Lower lobe of right lung (tissue), 2 donors: ENCODE data around the gene NTSR1. TPM values are rescaled to one million over a fixed set of nuclear protein-coding genes. Genes with fewer than 3 reads are reported as not detected.

ENCODE experiments used
- ATAC-seq, 2 donors: fragments of 200-7000 bp; cut with Tn5 transposase; one replicate each; pipeline ENCODE4 v1.9.1; 2020 to 2022; ENCODE audit warnings: mild to moderate bottlenecking in 2 of 2, moderate library complexity in 2 of 2
- DNase-seq: peaks from one replicate; pipeline ENCODE4 v3.0.0-alpha.2; 2020
- H3K27ac ChIP-seq: fragments of 200-600 bp; one replicate; pipeline ENCODE4 v1.8.0; 2022
- H3K27me3 ChIP-seq: fragments of 200-600 bp; one replicate; pipeline ENCODE4 v1.8.0; 2022; ENCODE audit warnings: low read depth
- H3K36me3 ChIP-seq: fragments of 200-600 bp; one replicate; pipeline ENCODE4 v1.8.0; 2022; ENCODE audit warnings: mild to moderate bottlenecking
- H3K4me1 ChIP-seq: fragments of 200-600 bp; one replicate; pipeline ENCODE4 v1.8.0; 2022
- H3K4me3 ChIP-seq: fragments of 200-600 bp; one replicate; pipeline ENCODE4 v1.8.0; 2022; ENCODE audit warnings: mild to moderate bottlenecking
- H3K9me3 ChIP-seq: fragments of 200-600 bp; one replicate; pipeline ENCODE4 v1.8.0; 2022
- CTCF ChIP-seq: fragments of 200-600 bp; IDR thresholded peaks from one replicate; pipeline ENCODE4 v1.8.0; 2022; ENCODE audit warnings: antibody characterized with exemption, mild to moderate bottlenecking
- intact Hi-C: fragments of 100-400 bp; cut with DNase I; formaldehyde crosslinking; loops from one replicate; pipeline ENCODE4 v1.11.0; 2022
- total RNA-seq: library from RNA; stranded (reverse); fragmentation: NEBNext Ultra II Directional; extraction: Animal tissue kit (Norgen Biotek cat#: 25700); gene quantifications from one replicate; pipeline ENCODE4 v1.2.1, GENCODE V29; 2021
- donor health status: DM: no; HTN: yes; CAD: no; lungs with severe emphysema.

NTSR1 gene
- total RNA-seq, 1 donor from 2014 or later: not detected

DNA sequence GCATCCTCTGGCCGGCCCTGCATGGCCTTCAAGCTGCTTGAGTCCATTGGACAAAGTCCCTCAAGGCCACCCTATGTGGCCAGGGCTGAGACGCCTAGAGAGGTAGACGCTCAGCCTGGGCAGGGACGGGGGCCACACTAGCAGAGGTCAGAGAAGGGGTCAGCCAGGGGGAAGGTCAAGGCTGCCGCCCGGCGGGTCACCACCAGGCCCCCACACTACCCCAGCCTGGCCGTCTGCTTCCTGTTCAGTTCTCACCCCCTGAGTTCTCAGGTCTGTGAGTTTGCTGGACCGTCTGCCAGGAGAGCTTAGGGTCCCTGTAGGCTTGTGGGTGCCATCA, 37.3 kb downstream of the NTSR1 start:
- TF ChIP-seq CTCF: no peak
- peak; percentile 29 for DNase-seq
- Histone ChIP-seq H3K27ac (no peak overlapping the region), H3K27me3 (peaks cover 40% of the 10 kb centered on the region), H3K4me1 (peaks cover 7% of the 10 kb centered on the region), H3K36me3 (no peaks in the 10 kb centered on the region), H3K4me3 (no peak overlapping the region), H3K9me3 (no peaks in the 10 kb centered on the region)
- ATAC-seq: no peak
- intact Hi-C loops: no loop called here

GRCh38 chr20:62748311-62748710, 39.7 kb downstream of the NTSR1 start:
- intact Hi-C loops: no loop called here
- H3K4me3 ChIP-seq: no peak overlapping the region
- H3K9me3 ChIP-seq: no peaks in the 10 kb centered on the region
- no peak for ATAC-seq
- no peak for DNase-seq
- no peak overlapping the region for H3K27ac ChIP-seq
- H3K4me1 ChIP-seq: no peaks in the 10 kb centered on the region
- no peak for TF ChIP-seq CTCF
- H3K36me3 ChIP-seq: no peaks in the 10 kb centered on the region
- peaks cover 34% of the 10 kb centered on the region for H3K27me3 ChIP-seq

GRCh38 chr20:62749851-62750445, 41.3 kb downstream of the NTSR1 start:
- Histone ChIP-seq H3K4me1 (no peaks in the 10 kb centered on the region), H3K9me3 (no peaks in the 10 kb centered on the region), H3K36me3 (no peaks in the 10 kb centered on the region), H3K27ac (no peak overlapping the region), H3K4me3 (no peak overlapping the region), H3K27me3 (peaks cover 23% of the 10 kb centered on the region)
- intact Hi-C loops: no loop called here
- DNase-seq (peak; percentile 21), ATAC-seq (no peak)
- no peak for TF ChIP-seq CTCF

DNA sequence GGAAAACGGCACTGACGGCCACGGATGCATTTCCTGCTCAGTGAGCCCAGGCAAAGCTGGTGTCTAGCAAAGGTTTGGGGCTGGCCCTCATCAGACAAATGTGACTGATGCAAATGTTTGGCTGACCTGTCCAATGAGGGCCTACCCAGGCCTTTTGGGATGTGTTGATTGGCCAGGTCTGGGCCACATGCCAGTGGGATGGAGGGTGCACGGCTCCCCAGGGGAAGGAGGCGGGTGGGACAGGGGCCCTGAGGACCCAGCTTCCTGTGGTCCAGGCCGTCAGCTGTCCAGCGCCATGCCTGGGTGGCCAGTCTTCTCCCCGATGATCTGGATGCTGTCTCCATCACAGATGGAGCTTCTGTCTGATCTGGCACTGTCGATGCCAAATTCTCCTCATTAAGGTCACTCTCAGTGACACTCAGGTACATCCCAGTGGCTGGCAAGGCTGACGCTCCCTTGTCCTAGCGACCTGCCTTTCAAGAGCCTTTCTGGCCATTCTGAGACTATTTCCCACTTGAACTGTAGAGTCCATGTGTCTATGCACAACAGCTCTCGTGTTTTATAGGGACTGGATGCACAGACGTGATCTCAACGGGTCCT, 43.0 kb downstream of the NTSR1 start:
- DNase-seq (peak; percentile 30), ATAC-seq (no peak)
- H3K27ac ChIP-seq: no peak overlapping the region
- H3K27me3 ChIP-seq: peaks cover 22% of the 10 kb centered on the region
- H3K4me3 ChIP-seq: no peak overlapping the region
- no peak for TF ChIP-seq CTCF
- no peaks in the 10 kb centered on the region for H3K9me3 ChIP-seq
- H3K4me1 ChIP-seq: no peaks in the 10 kb centered on the region
- no peaks in the 10 kb centered on the region for H3K36me3 ChIP-seq
- intact Hi-C loops: no loop called here

- DNase-seq: peak; percentile 33
- Histone ChIP-seq H3K36me3 (no peaks in the 10 kb centered on the region), H3K4me1 (no peaks in the 10 kb centered on the region), H3K27me3 (peaks cover 22% of the 10 kb centered on the region), H3K27ac (no peak overlapping the region), H3K9me3 (no peaks in the 10 kb centered on the region), H3K4me3 (no peak overlapping the region)
- ATAC-seq: no peak
- intact Hi-C loops: no loop called here
- no peak for TF ChIP-seq CTCF
These were observed 43.6 kb downstream of the NTSR1 start for GRCh38 chr20:62752181-62752670.
